Inflammatory macrophage (primary cell): ENCODE measurements around the gene PDPK1.
"Not testable (repeated sequence)": the region's sequence is repeated elsewhere in the genome, so short reads cannot be mapped to it uniquely, and the experiment has no call there.

Experiments used
- DNase-seq, 2 donors: peaks; one replicate each; pipeline ENCODE4 v3.0.0-alpha.2; 2020 to 2022

Gene PDPK1

GRCh38 chr16:2619628-2620027, 81.8 kb downstream of the PDPK1 start:
- DNase-seq, result not testable (repeated sequence)

- DNase-seq, result not testable (repeated sequence)
Measured at GRCh38 chr16:2620870-2621269, 83.0 kb downstream of the PDPK1 start.

GRCh38 chr16:2621395-2621794, 83.6 kb downstream of the PDPK1 start:
- not testable (repeated sequence) for DNase-seq

- DNase-seq, result not testable (repeated sequence)
Measured at GRCh38 chr16:2627075-2627474, 89.3 kb downstream of the PDPK1 start.

- not testable (repeated sequence) for DNase-seq
Measured at GRCh38 chr16:2631203-2631602, 93.4 kb downstream of the PDPK1 start.

GRCh38 chr16:2632291-2632690, 94.5 kb downstream of the PDPK1 start:
- not testable (repeated sequence) for DNase-seq

- DNase-seq, result not testable (repeated sequence)
Measured at GRCh38 chr16:2639071-2639721, 101.4 kb downstream of the PDPK1 start.

- not testable (repeated sequence) for DNase-seq
Measured at GRCh38 chr16:2639722-2640072, 101.9 kb downstream of the PDPK1 start.

- not testable (repeated sequence) for DNase-seq
Measured at GRCh38 chr16:2642561-2642960, 104.7 kb downstream of the PDPK1 start.

- not testable (repeated sequence) for DNase-seq
Measured at GRCh38 chr16:2644754-2645453, 107.1 kb downstream of the PDPK1 start.

GRCh38 chr16:2651268-2651871, 113.5 kb downstream of the PDPK1 start:
- DNase-seq, result not testable (repeated sequence)
